BJ (cell line): Measurements from ENCODE around the gene C2CD2. TPM values are rescaled to one million over a fixed set of nuclear protein-coding genes. Genes with fewer than 3 reads are reported as not detected.

Experiments used
- CTCF ChIA-PET: fragments of 350-600 bp; formaldehyde crosslinking; extraction: SDS; loops from one replicate; lab custom pipeline; 2021; ENCODE audit warnings: antibody characterized with exemption, inconsistent platforms; lab: Yijun Ruan, JAX
- POLR2A ChIA-PET: fragments of 300-600 bp; sonication (Branson Sonifier 250); formaldehyde crosslinking; extraction: SDS; loops from one replicate; lab custom pipeline; 2021; ENCODE audit warnings: antibody characterized with exemption; lab: Charles Lee
- DNase-seq: peaks from one replicate; pipeline ENCODE4 v3.0.0-alpha.2; 2011; ENCODE audit warnings: low read depth
- H3K27me3 ChIP-seq: 2 replicates; pipeline ENCODE4 v1.6.0; 2011; ENCODE audit warnings: low read length; ENCODE audit not compliant: control insufficient read depth, insufficient read depth
- H3K36me3 ChIP-seq: 2 replicates; pipeline ENCODE4 v1.5.1; 2011; ENCODE audit warnings: low read length; ENCODE audit not compliant: control insufficient read depth, insufficient read depth
- H3K4me3 ChIP-seq: 2 replicates; pipeline ENCODE4 v1.5.1; 2011; ENCODE audit warnings: low read depth, mild to moderate bottlenecking, control low read depth, low read length
- polyA plus RNA-seq: library from polyadenylated mRNA; depleted of rRNA; stranded (reverse); fragments of >200 nt; gene quantifications from 2 replicates; pipeline ENCODE4 v1.2.3, GENCODE V29; 2011
- TF ChIP-seq, protein P1 (sequence below): IDR thresholded peaks from 2 replicates; pipeline ENCODE4 v1.5.1; 2011; ENCODE audit warnings: low read depth, mild to moderate bottlenecking, control low read depth, inconsistent platforms, low read length, moderate library complexity; ENCODE audit not compliant: insufficient read depth

C2CD2 gene
- polyA plus RNA-seq, 1 experiment, result 21.9 TPM

DNA sequence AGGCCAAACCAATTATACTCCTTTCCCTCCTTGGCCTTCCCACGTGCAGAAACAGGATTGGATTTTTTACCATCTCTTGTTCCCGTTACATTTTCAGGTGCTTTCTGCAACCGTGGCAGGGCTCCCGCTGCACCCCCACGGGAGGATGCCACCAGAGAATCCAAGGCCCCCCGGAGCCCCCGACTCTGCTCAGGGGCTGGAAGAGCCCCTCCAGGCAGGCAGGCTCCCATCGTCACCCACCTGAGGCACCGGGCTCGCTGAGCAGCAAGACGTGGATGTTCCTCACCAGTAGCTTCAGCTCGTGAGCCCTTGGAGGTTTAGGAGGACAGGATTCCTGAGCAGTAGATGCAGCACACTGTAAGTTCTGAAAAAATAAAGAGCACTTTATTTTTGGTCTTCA, 39.5 kb downstream of the C2CD2 start:
- Histone ChIP-seq H3K36me3 (peaks cover 27% of the 10 kb centered on the region), H3K4me3 (no peak overlapping the region), H3K27me3 (no peaks in the 10 kb centered on the region)
- TF ChIP-seq, protein P1, sequence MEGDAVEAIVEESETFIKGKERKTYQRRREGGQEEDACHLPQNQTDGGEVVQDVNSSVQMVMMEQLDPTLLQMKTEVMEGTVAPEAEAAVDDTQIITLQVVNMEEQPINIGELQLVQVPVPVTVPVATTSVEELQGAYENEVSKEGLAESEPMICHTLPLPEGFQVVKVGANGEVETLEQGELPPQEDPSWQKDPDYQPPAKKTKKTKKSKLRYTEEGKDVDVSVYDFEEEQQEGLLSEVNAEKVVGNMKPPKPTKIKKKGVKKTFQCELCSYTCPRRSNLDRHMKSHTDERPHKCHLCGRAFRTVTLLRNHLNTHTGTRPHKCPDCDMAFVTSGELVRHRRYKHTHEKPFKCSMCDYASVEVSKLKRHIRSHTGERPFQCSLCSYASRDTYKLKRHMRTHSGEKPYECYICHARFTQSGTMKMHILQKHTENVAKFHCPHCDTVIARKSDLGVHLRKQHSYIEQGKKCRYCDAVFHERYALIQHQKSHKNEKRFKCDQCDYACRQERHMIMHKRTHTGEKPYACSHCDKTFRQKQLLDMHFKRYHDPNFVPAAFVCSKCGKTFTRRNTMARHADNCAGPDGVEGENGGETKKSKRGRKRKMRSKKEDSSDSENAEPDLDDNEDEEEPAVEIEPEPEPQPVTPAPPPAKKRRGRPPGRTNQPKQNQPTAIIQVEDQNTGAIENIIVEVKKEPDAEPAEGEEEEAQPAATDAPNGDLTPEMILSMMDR, result no peak
- DNase-seq, result no peak
- ChIA-PET CTCF (interaction anchor here (1.2 kb wide), 1 partner anchor 12 kb away, joined by 3 read pairs; no protein-coding TSS in a partner anchor), POLR2A (no interaction called here)

DNA sequence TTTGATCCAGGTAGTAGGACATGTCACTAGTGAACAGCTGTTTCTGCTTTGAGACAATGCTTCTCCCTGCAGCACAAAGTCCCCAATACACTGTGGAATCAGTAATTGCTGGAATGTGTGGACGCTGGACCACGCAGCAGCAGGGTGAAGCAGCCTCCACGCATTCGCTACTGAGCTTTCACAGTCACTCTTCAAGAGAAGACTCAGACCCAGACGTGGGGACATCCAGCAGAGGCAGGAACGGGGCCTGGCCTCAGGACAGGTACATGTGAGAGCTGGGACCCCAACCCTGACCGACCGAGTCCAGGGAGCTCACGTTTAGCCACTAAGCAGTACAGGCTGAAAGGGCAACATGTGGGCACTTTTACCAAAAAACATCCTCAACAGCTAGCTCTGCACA, 40.6 kb downstream of the C2CD2 start:
- peaks cover 27% of the 10 kb centered on the region for H3K36me3 ChIP-seq
- TF ChIP-seq, protein P1, result no peak
- no peaks in the 10 kb centered on the region for H3K27me3 ChIP-seq
- DNase-seq, result no peak
- CTCF ChIA-PET, result no interaction called here
- POLR2A ChIA-PET, result no interaction called here
- H3K4me3 ChIP-seq, result no peak overlapping the region

DNA sequence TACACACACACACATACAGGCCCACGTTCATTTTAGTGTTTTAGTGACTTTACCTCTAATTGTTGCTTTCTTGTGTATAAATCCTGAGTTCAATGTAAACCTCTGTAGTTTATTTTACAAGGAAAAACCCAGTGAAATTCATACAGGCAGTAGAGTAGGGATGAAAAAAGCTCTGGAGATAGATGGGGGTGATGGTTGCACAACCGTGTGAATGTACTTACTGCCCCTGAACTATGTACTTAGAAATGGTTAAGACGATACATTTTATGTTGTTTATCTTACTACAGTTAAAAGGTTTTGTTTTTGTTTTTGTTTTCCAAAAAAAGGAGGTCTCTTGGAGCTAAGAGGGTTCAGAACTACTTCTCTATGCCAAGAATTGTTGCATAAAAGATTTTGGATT, 45.0 kb downstream of the C2CD2 start:
- Histone ChIP-seq H3K27me3 (no peaks in the 10 kb centered on the region), H3K36me3 (peaks cover 20% of the 10 kb centered on the region), H3K4me3 (no peak overlapping the region)
- POLR2A ChIA-PET, result no interaction called here
- TF ChIP-seq, protein P1, result no peak
- DNase-seq, result no peak
- CTCF ChIA-PET, result interaction anchor here (0.6 kb wide), 1 partner anchor 59 kb away, joined by 3 read pairs; no protein-coding TSS in a partner anchor

- ChIA-PET CTCF (interaction anchor here (1.6 kb wide), 1 partner anchor 13 kb away, joined by 4 read pairs; no protein-coding TSS in a partner anchor), POLR2A (no interaction called here)
- peaks cover 20% of the 10 kb centered on the region for H3K36me3 ChIP-seq
- DNase-seq, result no peak
- no peak overlapping the region for H3K4me3 ChIP-seq
- TF ChIP-seq, protein P1, result no peak
- no peaks in the 10 kb centered on the region for H3K27me3 ChIP-seq
These were observed 46.1 kb downstream of the C2CD2 start for GRCh38 chr21:41907496-41908258.

GRCh38 chr21:41906770-41907169, 47.0 kb downstream of the C2CD2 start:
- TF ChIP-seq, protein P1, result no peak
- H3K27me3 ChIP-seq, result no peaks in the 10 kb centered on the region
- peaks cover 18% of the 10 kb centered on the region for H3K36me3 ChIP-seq
- DNase-seq, result no peak
- CTCF ChIA-PET, result interaction anchor here (0.9 to 1.6 kb wide), 2 partner anchors 14 to 202 kb away, joined by 3 to 4 read pairs; no protein-coding TSS in a partner anchor
- no peak overlapping the region for H3K4me3 ChIP-seq
- POLR2A ChIA-PET, result no interaction called here
